RPMI7951 (cell line): ENCODE results near the gene PANK2. TPM values are rescaled to one million over a fixed set of nuclear protein-coding genes. Genes with fewer than 3 reads are reported as not detected.

Source experiments
- total RNA-seq: library from RNA; depleted of rRNA; stranded (reverse); fragments of >200 nt; shearing (Covaris generic); gene quantifications from 2 replicates; pipeline ENCODE4 v1.2.3, GENCODE V29; 2014; rRNA removed

The PANK2 gene
- total RNA-seq, 1 experiment from 2014 or later: 60.7 TPM

Other genes with a start within 250 kb of the PANK2 start
- gene GFRA4, start 226.0 kb upstream of the PANK2 start, total RNA-seq: not detected in 2 replicates
- 3.0 and 3.6 TPM in 2 replicates for gene ADAM33, start 207.4 kb upstream of the PANK2 start, total RNA-seq
- not detected in 2 replicates for gene SIGLEC1, start 176.8 kb upstream of the PANK2 start, total RNA-seq
- not detected in 2 replicates for gene HSPA12B, start 156.7 kb upstream of the PANK2 start, total RNA-seq
- 52.7 and 73.8 TPM in 2 replicates for gene ADISSP, start 121.6 kb upstream of the PANK2 start, total RNA-seq
- gene SPEF1, start 107.9 kb upstream of the PANK2 start, total RNA-seq: 0.78 TPM in 1 of 2 replicates, not detected in the other
- 65.2 and 122 TPM in 2 replicates for gene CENPB, start 102.6 kb upstream of the PANK2 start, total RNA-seq
- gene CDC25B, start 93.1 kb upstream of the PANK2 start, total RNA-seq: 133 and 136 TPM in 2 replicates
- 28.5 and 29.7 TPM in 2 replicates for gene AP5S1, start 68.8 kb upstream of the PANK2 start, total RNA-seq
- 19.3 and 23.4 TPM in 2 replicates for gene MAVS, start 42.6 kb upstream of the PANK2 start, total RNA-seq
- gene RNF24, start 126.2 kb downstream of the PANK2 start, total RNA-seq: 25.1 and 26.3 TPM in 2 replicates